HCT116 (cell line): ENCODE data around the gene CAST. TPM values are rescaled to one million over a fixed set of nuclear protein-coding genes. Genes with fewer than 3 reads are reported as not detected.

ENCODE experiments used
- ATAC-seq: fragments of 200-7000 bp; cut with Tn5 transposase; 2 replicates; pipeline ENCODE4 v1.9.1; 2020; ENCODE audit warnings: mild to moderate bottlenecking, moderate library complexity
- BruUV-seq: library from RNA; stranded (reverse); fragments of 400-500 nt; replicated peaks from 2 replicates; lab custom pipeline; 2021; lab: Mats Ljungman, UMichigan
- CTCF ChIA-PET: fragments of 300-600 bp; sonication (Branson Sonifier 250); formaldehyde crosslinking; loops from one replicate; lab custom pipeline; 2021; ENCODE audit warnings: antibody characterized with exemption; lab: Charles Lee
- POLR2A ChIA-PET: fragments of 300-600, 350-600 bp; sonication (Branson Sonifier 250); formaldehyde crosslinking; loops from one replicate; lab custom pipeline; 2021; ENCODE audit warnings: antibody characterized with exemption; lab: Charles Lee
- RAD21 ChIA-PET, 2 experiments: fragments of 300-600 bp; sonication (Branson Sonifier 250); formaldehyde crosslinking; loops; one replicate each; lab custom pipeline; 2023; ENCODE audit warnings: low total read pairs in 2 of 2; ENCODE audit not compliant: uncharacterized antibody in 2 of 2, unreplicated experiment in 2 of 2, low non-redundant PET in 1 of 2; lab: Charles Lee
- DNase-seq: peaks from one replicate; pipeline ENCODE4 v3.0.0-alpha.2; 2010; ENCODE audit warnings: low read depth, low spot score
- H2AFZ ChIP-seq: fragments of 200-600 bp; shearing (Covaris generic), sonication (generic); 2 replicates; pipeline ENCODE4 v1.6.1; 2017; ENCODE audit warnings: low read depth, mixed run types, mixed read lengths, antibody characterized with exemption, low read length; ENCODE audit not compliant: poor library complexity, severe bottlenecking
- H3K27ac ChIP-seq: 2 replicates; pipeline ENCODE4 v1.5.1; 2012; ENCODE audit warnings: low read depth, low read length
- H3K27me3 ChIP-seq: fragments of 200-600 bp; sonication (generic); 2 replicates; pipeline ENCODE4 v1.6.1; 2016; ENCODE audit warnings: mixed run types, low read length, mixed read lengths; ENCODE audit not compliant: insufficient read depth
- H3K36me3 ChIP-seq, 2 experiments: fragments of 200-500 bp in 1 of 2; fragments of 200-600 bp in 1 of 2; sonication (Bioruptor generic) in 1 of 2; sonication (generic) in 1 of 2; 2 replicates each; pipeline versions ENCODE4 v1.5.1 to v1.6.1; 2014 to 2016; ENCODE audit warnings: low read length in 2 of 2, inconsistent platforms in 1 of 2, mixed read lengths in 1 of 2, mixed run types in 1 of 2; ENCODE audit not compliant: insufficient read depth in 2 of 2, control insufficient read depth in 1 of 2
- H3K4me1 ChIP-seq, 2 experiments: fragments of 200-600 bp in 1 of 2; sonication (generic) in 1 of 2; 2 replicates each; pipeline versions ENCODE4 v1.5.1 to v1.6.1; 2012 to 2017; ENCODE audit warnings: low read length in 2 of 2, inconsistent platforms in 1 of 2, mild to moderate bottlenecking in 1 of 2, mixed read lengths in 1 of 2, mixed run types in 1 of 2, moderate library complexity in 1 of 2; ENCODE audit not compliant: insufficient read depth in 2 of 2, control insufficient read depth in 1 of 2
- H3K4me2 ChIP-seq: fragments of 200-600 bp; sonication (generic); 2 replicates; pipeline ENCODE4 v1.6.1; 2017; ENCODE audit warnings: mixed run types, low read length, mixed read lengths
- H3K4me3 ChIP-seq, 2 experiments: fragments of 200-600 bp in 1 of 2; sonication (generic) in 1 of 2; replicated peaks in 1 of 2; 2 replicates each; pipeline ENCODE4 v1.5.1; 2011 to 2016; ENCODE audit warnings: low read length in 2 of 2, control low read depth in 1 of 2, low read depth in 1 of 2, mild to moderate bottlenecking in 1 of 2, mixed read lengths in 1 of 2, mixed run types in 1 of 2
- H3K79me2 ChIP-seq: fragments of 200-600 bp; sonication (generic); 2 replicates; pipeline ENCODE4 v1.6.1; 2017; ENCODE audit warnings: mild to moderate bottlenecking, mixed run types, low read length, moderate library complexity, mixed read lengths; ENCODE audit not compliant: insufficient read depth
- H3K9ac ChIP-seq: fragments of 200-600 bp; sonication (generic); 2 replicates; pipeline ENCODE4 v1.6.1; 2016; ENCODE audit warnings: low read length, mixed read lengths
- H3K9me2 ChIP-seq: fragments of 200-600 bp; sonication (generic), shearing (Covaris generic); 2 replicates; pipeline ENCODE4 v1.6.1; 2017; ENCODE audit warnings: mixed run types, mild to moderate bottlenecking, moderate library complexity; ENCODE audit not compliant: insufficient read depth
- H3K9me3 ChIP-seq, 2 experiments: fragments of 200-500 bp in 1 of 2; fragments of 200-600 bp in 1 of 2; sonication (Bioruptor generic) in 1 of 2; sonication (generic) in 1 of 2; 2 replicates each; pipeline ENCODE4 v1.6.1; 2014 to 2017; ENCODE audit warnings: low read length in 2 of 2, mixed read lengths in 2 of 2, inconsistent platforms in 1 of 2, low read depth in 1 of 2, mild to moderate bottlenecking in 1 of 2, mixed run types in 1 of 2, moderate library complexity in 1 of 2; ENCODE audit not compliant: control insufficient read depth in 1 of 2, insufficient read depth in 1 of 2
- H4K20me1 ChIP-seq: fragments of 200-600 bp; sonication (generic), shearing (Covaris generic); 2 replicates; pipeline ENCODE4 v1.6.1; 2017; ENCODE audit warnings: mixed run types, mild to moderate bottlenecking, moderate library complexity; ENCODE audit not compliant: insufficient read depth
- ATF3 ChIP-seq: IDR thresholded peaks from 2 replicates; pipeline ENCODE4 v1.6.1; 2012
- CEBPB ChIP-seq: IDR thresholded peaks from 2 replicates; pipeline ENCODE4 v1.6.1; 2012; ENCODE audit warnings: low read depth
- MAX ChIP-seq: IDR thresholded peaks from 2 replicates; pipeline ENCODE4 v1.6.1; 2012
- REST ChIP-seq: IDR thresholded peaks from 2 replicates; pipeline ENCODE4 v1.6.1; 2012; ENCODE audit warnings: low read depth
- SP1 ChIP-seq: IDR thresholded peaks from 2 replicates; pipeline ENCODE4 v1.6.1; 2012; ENCODE audit warnings: low read depth
- intact Hi-C: fragments of 100-400 bp; cut with micrococcal nuclease; formaldehyde crosslinking; loops from 2 replicates; pipeline ENCODE4 v1.10.0; 2022
- total RNA-seq: library from RNA; stranded (reverse); gene quantifications from one replicate; pipeline ENCODE4 v1.2.1, GENCODE V29; 2021; ENCODE audit not compliant: unreplicated experiment

Gene CAST
- total RNA-seq, 1 experiment from 2014 or later, result 142 TPM

- H3K4me1 ChIP-seq, result peaks cover 0 to 3% of the 10 kb centered on the region in 2 experiments; a peak in 1 of 4 replicates
- no peaks in the 10 kb centered on the region for H3K36me3 ChIP-seq
- no peaks in the 10 kb centered on the region for H3K9me3 ChIP-seq
- H3K9ac ChIP-seq, result no peak overlapping the region
- H3K27me3 ChIP-seq, result no peaks in the 10 kb centered on the region
- intact Hi-C loops, result no loop called here
- no peaks in the 10 kb centered on the region for H3K9me2 ChIP-seq
- ATAC-seq, result no peak
- no peak overlapping the region for H3K4me3 ChIP-seq
- CTCF ChIA-PET, result interaction anchor here (0.9 kb wide), 1 partner anchor 101 kb away, joined by 3 read pairs; no protein-coding TSS in a partner anchor
- POLR2A ChIA-PET, result interaction anchor here (0.8 to 1.2 kb wide), 2 partner anchors 12 to 93 kb away, joined by 3 to 5 read pairs; partner anchors contain the start of gene ERAP1
- peak; percentile 58 for DNase-seq
- no TSS peak for BruUV-seq
- peaks cover 64% of the 10 kb centered on the region for H3K79me2 ChIP-seq
- no peak for TF ChIP-seq SP1
- no peak for TF ChIP-seq REST
- TF ChIP-seq ATF3, result no peak
- TF ChIP-seq CEBPB, result peak; percentile 85
- TF ChIP-seq MAX, result peak; percentile 84
- RAD21 ChIA-PET, result no interaction called here
- no peak overlapping the region for H2AFZ ChIP-seq
- H3K4me2 ChIP-seq, result no peak overlapping the region
- H3K27ac ChIP-seq, result no peak overlapping the region
- no peaks in the 10 kb centered on the region for H4K20me1 ChIP-seq
Observed at GRCh38 chr5:96714951-96715451, 52.8 kb downstream of the CAST start.
